GM18502 (cell line): ENCODE measurements around the gene RNF182.

Experiments
- ATAC-seq: cut with Tn5 transposase; IDR thresholded peaks from one replicate; pipeline ENCODE4 v1.9.1; 2021; ENCODE audit warnings: mild to moderate bottlenecking; ENCODE audit not compliant: unreplicated experiment, poor library complexity

RNF182 gene

GRCh38 chr6:14026831-14027539 lies 102.2 kb downstream of the RNF182 start:
- ATAC-seq, result no peak

GRCh38 chr6:14028631-14029030 lies 103.9 kb downstream of the RNF182 start:
- ATAC-seq, result no peak

DNA sequence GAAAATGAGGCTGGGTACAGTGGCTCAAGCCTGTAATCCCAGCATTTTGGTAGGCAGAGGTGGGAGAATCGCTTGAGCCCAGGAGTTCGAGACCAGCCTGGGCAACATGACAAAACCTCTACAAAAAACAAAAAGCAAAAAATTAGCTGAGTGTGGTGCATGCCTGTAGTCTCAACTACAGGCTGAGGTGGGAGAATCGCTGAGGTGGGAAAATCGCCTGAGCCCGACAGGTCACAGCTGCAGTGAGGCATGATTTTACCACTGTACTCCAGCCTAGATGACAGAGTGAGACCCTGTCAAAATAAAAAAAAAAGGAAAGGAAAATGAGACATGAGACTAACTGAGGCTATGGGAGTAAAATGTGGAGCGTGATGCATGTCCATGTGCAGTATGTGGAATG lies 104.9 kb downstream of the RNF182 start:
- no peak for ATAC-seq
